Natural killer cell treated with Interleukin-12 subunit alpha and Interleukin-12 subunit beta and Interleukin-15 and Interleukin-18, amount 100 ng/mL, for 72 hours (primary cell): ENCODE measurements around the gene SPRN. TPM values are rescaled to one million over a fixed set of nuclear protein-coding genes. Genes with fewer than 3 reads are reported as not detected.
A peak's percentile ranks its signal among the peaks of the same experiment; 100 is the strongest.

Experiments used
- ATAC-seq, 2 donors: fragments of 150-1000 bp; cut with Tn5 transposase in 1 of 2; sonication (Bioruptor Pico), chemical (Tn5 transposase) in 1 of 2; 2 replicates each; pipeline ENCODE4 v1.10.0; 2021
- DNase-seq: peaks from one replicate; pipeline ENCODE4 v3.0.0; 2022; ENCODE audit warnings: low spot score
- H3K27ac Mint-ChIP-seq, 2 donors: 1 replicate in 1 of 2; 2 replicates in 1 of 2; pipeline ENCODE4 v1.8.0; 2022; ENCODE audit warnings: mixed read lengths in 2 of 2, mild to moderate bottlenecking in 1 of 2, moderate library complexity in 1 of 2
- H3K27me3 Mint-ChIP-seq, 2 donors: 1 replicate in 1 of 2; 2 replicates in 1 of 2; pipeline ENCODE4 v1.8.0; 2022; ENCODE audit warnings: mixed read lengths in 2 of 2
- H3K36me3 Mint-ChIP-seq: one replicate; pipeline ENCODE4 v1.8.0; 2022; ENCODE audit warnings: mixed read lengths
- H3K4me1 Mint-ChIP-seq, 2 donors: 1 replicate in 1 of 2; 2 replicates in 1 of 2; pipeline ENCODE4 v1.8.0; 2022; ENCODE audit warnings: low read depth in 2 of 2, mixed read lengths in 2 of 2, mild to moderate bottlenecking in 1 of 2
- H3K4me3 Mint-ChIP-seq: one replicate; pipeline ENCODE4 v1.8.0; 2022; ENCODE audit warnings: mixed read lengths
- H3K9me3 Mint-ChIP-seq: 2 replicates; pipeline ENCODE4 v1.8.0; 2022; ENCODE audit warnings: mixed read lengths
- total RNA-seq, 2 donors: library from RNA; stranded (reverse); gene quantifications; one replicate each; pipeline ENCODE4 v1.2.3, GENCODE V29; 2022

Gene SPRN
- total RNA-seq, 2 donors from 2014 or later: not detected

DNA sequence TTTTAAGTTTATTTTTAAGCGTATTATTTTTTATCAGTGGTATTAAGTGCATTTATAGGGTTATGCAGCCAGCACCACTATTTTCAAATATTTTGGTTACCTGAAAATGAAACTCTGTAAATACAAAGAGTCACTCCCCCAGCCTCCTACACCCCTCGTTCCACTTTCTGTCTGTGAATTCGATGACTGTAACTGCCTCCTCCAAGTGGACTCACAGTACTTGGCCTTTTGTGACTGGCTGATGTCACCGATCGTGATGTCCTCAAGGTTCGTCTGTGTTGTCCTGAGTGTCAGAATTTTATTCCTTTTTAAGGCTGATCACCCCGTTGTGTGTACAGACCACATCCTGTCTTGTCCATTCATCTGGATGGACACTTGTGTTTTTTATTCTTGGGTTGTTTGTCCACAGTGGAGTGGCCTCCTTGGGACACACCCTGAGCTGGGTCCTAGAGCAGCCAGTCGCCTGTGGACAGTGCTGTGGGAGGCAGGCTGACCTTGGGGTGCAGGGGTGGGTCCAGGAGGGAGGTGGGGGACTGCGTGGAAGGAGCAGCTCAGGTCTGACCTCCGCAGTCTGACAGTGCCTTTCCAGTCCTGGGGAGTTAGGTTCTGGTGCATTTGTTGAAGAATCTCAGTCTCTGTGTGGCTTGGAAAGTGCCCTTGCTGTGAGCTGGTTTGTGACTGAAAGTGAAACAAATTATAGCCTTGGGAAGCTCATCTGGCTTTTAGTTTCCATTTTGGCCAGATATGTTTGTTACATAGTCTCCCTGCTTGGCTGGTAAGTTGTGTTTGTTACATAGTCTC is 23.6 kb downstream of the SPRN start:
- Mint-ChIP-seq H3K27me3 (no peaks in the 10 kb centered on the region), H3K27ac (peak overlapping the region; percentile 79 to 94), H3K36me3 (peaks cover 11% of the 10 kb centered on the region), H3K4me3 (peak overlapping the region; percentile 74), H3K9me3 (no peaks in the 10 kb centered on the region), H3K4me1 (peaks cover 35 to 36% of the 10 kb centered on the region in 2 donors)
- DNase-seq: no peak
- peak; percentile 87 to 90 for ATAC-seq

- Mint-ChIP-seq H3K27me3 (no peaks in the 10 kb centered on the region), H3K27ac (no peak overlapping the region), H3K9me3 (no peaks in the 10 kb centered on the region), H3K4me1 (peaks cover 30 to 35% of the 10 kb centered on the region in 2 donors), H3K36me3 (peaks cover 6% of the 10 kb centered on the region), H3K4me3 (no peak overlapping the region)
- DNase-seq (no peak), ATAC-seq (no peak)
Measured at GRCh38 chr10:133399123-133399601, 25.3 kb downstream of the SPRN start.

- no peaks in the 10 kb centered on the region for H3K9me3 Mint-ChIP-seq
- no peaks in the 10 kb centered on the region for H3K27me3 Mint-ChIP-seq
- peaks cover 26 to 31% of the 10 kb centered on the region in 2 donors for H3K4me1 Mint-ChIP-seq
- H3K4me3 Mint-ChIP-seq: no peak overlapping the region
- no peak overlapping the region for H3K27ac Mint-ChIP-seq
- no peak for DNase-seq
- no peak for ATAC-seq
- no peaks in the 10 kb centered on the region for H3K36me3 Mint-ChIP-seq
Measured at GRCh38 chr10:133397938-133398337, 26.5 kb downstream of the SPRN start.

- DNase-seq: no peak
- Mint-ChIP-seq H3K9me3 (no peaks in the 10 kb centered on the region), H3K4me1 (peaks cover 21 to 28% of the 10 kb centered on the region in 2 donors), H3K36me3 (no peaks in the 10 kb centered on the region), H3K27ac (no peak overlapping the region), H3K27me3 (no peaks in the 10 kb centered on the region), H3K4me3 (peak overlapping the region; percentile 94)
- no peak for ATAC-seq
Measured at GRCh38 chr10:133396035-133396624, 28.3 kb downstream of the SPRN start.

- peak overlapping the region; percentile 94 for H3K4me3 Mint-ChIP-seq
- H3K9me3 Mint-ChIP-seq: no peaks in the 10 kb centered on the region
- no peaks in the 10 kb centered on the region for H3K27me3 Mint-ChIP-seq
- peaks cover 24 to 32% of the 10 kb centered on the region in 2 donors for H3K4me1 Mint-ChIP-seq
- H3K36me3 Mint-ChIP-seq: no peaks in the 10 kb centered on the region
- DNase-seq (no peak), ATAC-seq (no peak)
- H3K27ac Mint-ChIP-seq: peak overlapping the region; percentile 81 to 97
Measured at GRCh38 chr10:133394801-133395221, 29.6 kb downstream of the SPRN start.

GRCh38 chr10:133394064-133394663 is 30.3 kb downstream of the SPRN start, which contains the start of gene MTG1:
MTG1 (plus strand) TSS chr10:133394157; CDS start chr10:133394221, 64 bp downstream.
- peak; percentile 94 to 97 for ATAC-seq

GRCh38 chr10:133393401-133394063 is 30.9 kb downstream of the SPRN start:
- no peak for ATAC-seq
- Mint-ChIP-seq H3K27me3 (no peaks in the 10 kb centered on the region), H3K4me3 (peak overlapping the region; percentile 94)

More at GRCh38 chr10:133394064-133394663, 30.3 kb downstream of the SPRN start, which contains the start of gene MTG1:
- no peaks in the 10 kb centered on the region for H3K9me3 Mint-ChIP-seq
- no peaks in the 10 kb centered on the region for H3K36me3 Mint-ChIP-seq
- peak; percentile 97 for DNase-seq
- H3K4me1 Mint-ChIP-seq: peaks cover 28 to 35% of the 10 kb centered on the region in 2 donors
- H3K27ac Mint-ChIP-seq: peak within 1 kb of the TSS; percentile 81 to 97
- H3K27me3 Mint-ChIP-seq: no peaks in the 10 kb centered on the region
- H3K4me3 Mint-ChIP-seq: peak within 1 kb of the TSS; percentile 94

DNA sequence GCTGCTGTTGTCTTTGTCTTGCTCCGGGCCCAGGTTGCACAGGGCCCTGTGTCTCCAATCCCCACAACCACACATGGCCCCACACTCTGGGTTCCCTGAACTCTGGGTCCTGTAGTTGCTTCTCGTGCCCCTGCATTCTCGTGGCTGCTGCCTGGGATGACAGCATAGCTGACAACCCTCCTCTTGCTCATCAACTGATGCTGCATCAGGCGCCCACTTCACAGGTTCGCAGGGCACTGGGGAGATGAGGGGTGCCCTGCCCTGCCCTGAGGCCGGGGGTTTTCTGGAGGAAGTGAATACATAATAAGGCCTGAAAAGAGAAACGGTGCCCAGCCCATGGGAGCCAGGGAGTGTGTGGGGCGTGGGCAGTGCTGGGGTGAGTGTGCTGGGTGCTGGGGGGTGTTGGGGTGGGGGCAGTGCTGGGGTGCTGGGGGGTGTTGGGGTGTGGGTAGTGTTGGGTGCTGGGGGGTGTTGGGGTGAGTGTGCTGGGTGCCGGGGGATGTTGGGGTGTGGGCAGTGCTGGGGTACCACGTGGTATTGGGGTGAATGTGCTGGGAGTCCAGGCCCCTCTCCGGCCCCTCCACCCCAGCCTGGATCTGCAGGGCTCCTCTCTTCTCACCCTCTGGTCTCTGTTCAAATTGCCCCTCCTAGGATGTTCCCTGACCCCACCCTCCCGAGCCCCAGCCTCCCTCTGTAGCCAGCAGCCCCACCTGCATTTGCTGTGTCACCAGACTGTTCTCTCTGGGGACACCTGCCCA is 32.5 kb downstream of the SPRN start:
- no peak for ATAC-seq

More at GRCh38 chr10:133393401-133394063, 30.9 kb downstream of the SPRN start:
- Mint-ChIP-seq H3K9me3 (no peaks in the 10 kb centered on the region), H3K4me1 (peaks cover 35 to 39% of the 10 kb centered on the region in 2 donors), H3K27ac (peak overlapping the region; percentile 81 to 88), H3K36me3 (no peaks in the 10 kb centered on the region)
- no peak for DNase-seq

GRCh38 chr10:133391249-133391635 is 33.2 kb downstream of the SPRN start:
- Mint-ChIP-seq H3K27me3 (no peaks in the 10 kb centered on the region), H3K4me1 (peaks cover 33 to 35% of the 10 kb centered on the region in 2 donors), H3K9me3 (no peaks in the 10 kb centered on the region), H3K36me3 (no peaks in the 10 kb centered on the region), H3K4me3 (peak overlapping the region; percentile 64), H3K27ac (peak overlapping the region; percentile 75 to 82)
- no peak for DNase-seq
- ATAC-seq: no peak

More for the DNA sequence above, 32.5 kb downstream of the SPRN start:
- no peaks in the 10 kb centered on the region for H3K9me3 Mint-ChIP-seq
- no peak for DNase-seq
- H3K36me3 Mint-ChIP-seq: no peaks in the 10 kb centered on the region
- H3K4me1 Mint-ChIP-seq: peaks cover 34 to 35% of the 10 kb centered on the region in 2 donors
- H3K4me3 Mint-ChIP-seq: peak overlapping the region; percentile 64
- no peaks in the 10 kb centered on the region for H3K27me3 Mint-ChIP-seq
- H3K27ac Mint-ChIP-seq: peak overlapping the region; percentile 75 to 82

- Mint-ChIP-seq H3K27ac (peak overlapping the region; percentile 75 to 82), H3K27me3 (no peaks in the 10 kb centered on the region), H3K9me3 (no peaks in the 10 kb centered on the region), H3K4me3 (peak overlapping the region; percentile 83), H3K36me3 (no peaks in the 10 kb centered on the region), H3K4me1 (peaks cover 32 to 35% of the 10 kb centered on the region in 2 donors)
- no peak for ATAC-seq
- no peak for DNase-seq
Measured at GRCh38 chr10:133390597-133391248, 33.7 kb downstream of the SPRN start.

- H3K27ac Mint-ChIP-seq: peak overlapping the region; percentile 75 to 89
- H3K4me1 Mint-ChIP-seq: peaks cover 22 to 30% of the 10 kb centered on the region in 2 donors
- DNase-seq: no peak
- H3K9me3 Mint-ChIP-seq: no peaks in the 10 kb centered on the region
- peak overlapping the region; percentile 82 for H3K4me3 Mint-ChIP-seq
- no peaks in the 10 kb centered on the region for H3K27me3 Mint-ChIP-seq
- H3K36me3 Mint-ChIP-seq: no peaks in the 10 kb centered on the region
- ATAC-seq: peak in 1 of 2 donors; percentile 49
Measured at GRCh38 chr10:133388973-133389818, 35.2 kb downstream of the SPRN start.
